ENCODE measurements around the gene FAM83E.

FAM83E gene

DNA sequence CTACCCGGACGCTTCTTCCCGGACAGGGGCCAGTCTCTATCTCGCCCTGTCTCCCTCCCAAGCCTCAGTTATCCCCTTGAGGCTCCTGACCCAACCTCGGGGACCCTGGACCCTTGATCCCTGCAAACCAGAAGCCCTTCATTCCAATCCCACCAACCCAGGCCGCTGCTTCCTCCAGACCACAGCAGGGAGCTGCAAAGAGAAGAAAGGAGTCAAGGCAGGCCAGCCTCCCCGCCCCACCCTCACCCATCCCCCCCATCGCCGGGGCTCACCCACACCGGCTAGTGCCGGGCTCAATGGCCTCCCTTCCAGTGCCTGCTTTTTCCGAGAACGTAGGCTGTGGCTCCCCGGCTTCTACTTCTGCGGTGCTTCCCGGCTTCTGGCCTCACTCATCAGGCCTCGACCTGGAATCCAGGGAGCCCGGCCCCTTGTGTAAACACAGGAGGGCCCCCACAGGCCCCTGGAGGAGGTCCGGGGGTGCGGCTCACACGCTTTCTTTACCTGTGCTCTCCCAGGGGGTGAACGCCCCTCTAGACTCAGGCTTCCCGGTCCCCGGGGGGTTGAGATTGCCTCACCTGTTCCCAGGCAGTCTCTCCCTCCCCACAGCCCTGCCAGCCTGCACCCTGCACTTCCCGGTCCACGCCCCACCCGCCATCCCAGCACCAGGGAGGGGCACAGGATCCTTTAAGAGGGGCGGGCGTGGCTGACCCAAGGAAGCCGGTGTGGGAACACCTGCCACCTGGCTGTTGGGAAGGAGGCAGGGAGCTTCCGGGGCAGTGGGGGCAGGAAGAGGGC is at the start of gene FAM83E:
Gene FAM83E, minus strand, starts transcription at position 641 of the 795 bp plus-strand sequence. CDS start 1,704 bp downstream, outside the sequence.
- Mint-ChIP-seq H3K9me3 (no peaks in the 10 kb centered on the region), H3K27ac (peak within 1 kb of the TSS in 2 of 3 experiments; percentile 53 to 61), H3K36me3 (ENCODE audit: low read depth) (peaks cover 21% of the 10 kb centered on the region), H3K4me1 (peaks cover 28% of the 10 kb centered on the region), H3K27me3 (ENCODE audit: low read depth) (peaks cover 3% of the 10 kb centered on the region), H3K4me3 (peak within 1 kb of the TSS; percentile 53 to 99 (median 59))
- TF ChIP-seq, protein P1, sequence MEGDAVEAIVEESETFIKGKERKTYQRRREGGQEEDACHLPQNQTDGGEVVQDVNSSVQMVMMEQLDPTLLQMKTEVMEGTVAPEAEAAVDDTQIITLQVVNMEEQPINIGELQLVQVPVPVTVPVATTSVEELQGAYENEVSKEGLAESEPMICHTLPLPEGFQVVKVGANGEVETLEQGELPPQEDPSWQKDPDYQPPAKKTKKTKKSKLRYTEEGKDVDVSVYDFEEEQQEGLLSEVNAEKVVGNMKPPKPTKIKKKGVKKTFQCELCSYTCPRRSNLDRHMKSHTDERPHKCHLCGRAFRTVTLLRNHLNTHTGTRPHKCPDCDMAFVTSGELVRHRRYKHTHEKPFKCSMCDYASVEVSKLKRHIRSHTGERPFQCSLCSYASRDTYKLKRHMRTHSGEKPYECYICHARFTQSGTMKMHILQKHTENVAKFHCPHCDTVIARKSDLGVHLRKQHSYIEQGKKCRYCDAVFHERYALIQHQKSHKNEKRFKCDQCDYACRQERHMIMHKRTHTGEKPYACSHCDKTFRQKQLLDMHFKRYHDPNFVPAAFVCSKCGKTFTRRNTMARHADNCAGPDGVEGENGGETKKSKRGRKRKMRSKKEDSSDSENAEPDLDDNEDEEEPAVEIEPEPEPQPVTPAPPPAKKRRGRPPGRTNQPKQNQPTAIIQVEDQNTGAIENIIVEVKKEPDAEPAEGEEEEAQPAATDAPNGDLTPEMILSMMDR (IDR thresholded peaks at IDR 0.05; ENCODE audit: unreplicated experiment in 3 of 3) = no peak

DNA sequence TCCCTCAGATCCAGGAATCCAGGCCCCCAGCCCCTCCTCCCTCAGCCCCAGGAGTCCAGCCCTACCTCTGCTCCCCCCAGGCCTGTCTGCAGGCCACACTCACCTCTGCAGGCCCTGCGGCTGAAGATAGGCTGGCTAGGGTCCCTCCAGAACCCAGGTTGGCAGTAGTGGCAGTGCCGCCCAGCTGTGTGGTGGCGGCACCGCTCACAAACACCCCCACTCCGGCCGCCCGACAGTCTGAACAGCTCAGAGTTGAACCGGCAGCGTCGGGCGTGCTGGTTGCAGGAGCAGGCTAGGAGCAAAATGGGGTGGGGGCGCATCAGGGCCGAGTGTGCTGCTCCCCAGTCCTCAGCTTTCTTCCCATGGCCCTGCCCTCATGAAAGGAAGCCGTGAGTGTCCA is 49.6 kb upstream of the FAM83E start:
- Mint-ChIP-seq H3K4me3 (no peak overlapping the region), H3K27me3 (ENCODE audit: low read depth) (peaks cover 3% of the 10 kb centered on the region), H3K4me1 (peaks cover 7% of the 10 kb centered on the region), H3K36me3 (ENCODE audit: low read depth) (no peaks in the 10 kb centered on the region), H3K27ac (no peak overlapping the region), H3K9me3 (no peaks in the 10 kb centered on the region)
- TF ChIP-seq, protein P1 (IDR thresholded peaks at IDR 0.05; ENCODE audit: unreplicated experiment in 3 of 3) = no peak

DNA sequence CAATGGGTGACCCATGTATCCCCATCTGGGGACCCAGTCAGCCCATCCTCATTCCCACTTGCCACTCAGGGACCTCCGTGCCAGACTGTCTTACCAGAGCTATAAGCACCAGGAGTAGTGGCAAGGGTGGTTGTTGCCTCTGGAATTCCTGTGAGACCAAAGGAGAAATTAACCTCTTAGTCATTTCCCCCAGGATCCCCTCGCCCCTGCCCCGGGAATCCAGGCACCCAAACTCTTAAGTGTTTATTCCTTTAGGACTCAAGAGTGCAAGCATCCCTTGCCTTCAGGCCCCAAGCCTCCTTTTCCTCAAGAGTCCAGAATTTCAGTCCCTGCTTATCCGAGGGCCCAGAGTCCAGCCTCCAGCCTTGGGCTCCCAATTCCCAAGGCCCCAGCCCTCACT is 48.8 kb upstream of the FAM83E start:
- H3K4me1 Mint-ChIP-seq = peaks cover 7% of the 10 kb centered on the region
- no peak overlapping the region for H3K4me3 Mint-ChIP-seq
- no peaks in the 10 kb centered on the region for H3K36me3 Mint-ChIP-seq (ENCODE audit: low read depth)
- peaks cover 9% of the 10 kb centered on the region for H3K27me3 Mint-ChIP-seq (ENCODE audit: low read depth)
- TF ChIP-seq, protein P1 (IDR thresholded peaks at IDR 0.05; ENCODE audit: unreplicated experiment in 3 of 3) = no peak
- H3K9me3 Mint-ChIP-seq = no peaks in the 10 kb centered on the region
- no peak overlapping the region for H3K27ac Mint-ChIP-seq

DNA sequence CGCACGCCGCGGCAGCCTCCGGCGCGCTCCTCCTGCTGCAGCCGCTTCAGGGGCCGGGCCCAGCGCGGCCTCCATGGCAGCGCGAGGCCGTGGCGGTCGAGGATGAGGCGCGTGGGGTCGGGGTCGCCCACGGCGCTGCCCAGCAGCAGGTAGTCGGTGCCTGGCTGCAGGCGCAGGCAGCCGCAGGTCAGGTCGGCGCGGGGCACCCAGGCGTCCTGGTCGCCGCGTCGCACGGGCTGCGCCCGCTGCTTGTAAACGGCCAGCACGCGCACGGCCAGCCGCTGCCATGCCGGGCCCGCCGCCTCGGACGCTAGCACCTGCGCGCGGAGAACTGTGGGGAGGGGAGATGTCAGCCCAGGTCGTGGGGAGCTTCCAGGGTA is 46.8 kb upstream of the FAM83E start:
- peaks cover 13% of the 10 kb centered on the region for H3K4me1 Mint-ChIP-seq
- no peak overlapping the region for H3K4me3 Mint-ChIP-seq
- peaks cover 12% of the 10 kb centered on the region for H3K27me3 Mint-ChIP-seq (ENCODE audit: low read depth)
- no peak overlapping the region for H3K27ac Mint-ChIP-seq
- no peaks in the 10 kb centered on the region for H3K9me3 Mint-ChIP-seq
- H3K36me3 Mint-ChIP-seq (ENCODE audit: low read depth) = no peaks in the 10 kb centered on the region
- TF ChIP-seq, protein P1 (IDR thresholded peaks at IDR 0.05; ENCODE audit: unreplicated experiment in 3 of 3) = no peak

DNA sequence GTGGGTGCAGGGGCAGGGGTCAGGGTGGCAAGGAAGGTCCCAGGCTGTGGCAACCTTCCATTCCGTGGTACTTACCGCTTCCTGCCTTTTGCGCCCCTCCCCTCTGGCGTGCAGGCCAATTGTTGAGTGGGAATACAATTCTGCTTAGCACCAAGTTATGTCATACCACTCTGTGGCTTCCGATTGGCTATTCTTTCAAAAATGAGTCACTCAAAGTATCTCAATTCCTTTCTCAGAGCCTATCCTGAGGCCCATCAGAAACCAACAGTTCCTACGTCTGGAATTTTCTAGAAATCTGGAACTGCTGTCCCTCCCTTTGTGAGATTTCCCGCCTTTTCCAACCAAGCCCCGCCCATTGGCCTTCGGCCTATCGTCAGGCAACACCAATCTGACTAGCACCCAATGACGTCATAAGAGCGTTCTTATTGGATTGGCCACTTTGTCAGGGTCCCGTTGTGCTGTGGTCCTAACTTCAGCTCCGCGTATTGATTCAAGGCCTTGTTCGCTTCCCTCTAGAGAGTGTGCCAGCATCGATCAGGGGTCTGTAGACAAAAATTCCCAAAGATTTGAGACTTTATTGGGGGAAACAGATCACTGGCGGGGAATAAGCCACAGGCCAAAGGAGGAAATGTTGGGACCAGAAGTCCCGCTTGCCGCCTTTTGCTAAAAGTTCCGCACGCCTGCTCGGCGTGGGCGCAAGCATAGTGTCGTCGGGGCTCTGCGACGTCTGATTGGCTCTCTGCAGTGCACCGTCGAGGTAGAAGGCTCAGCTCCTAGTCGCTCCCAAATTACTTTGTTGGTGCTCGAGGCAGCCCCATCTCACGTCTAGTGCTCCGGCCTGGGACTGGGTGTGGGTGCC is 46.2 kb upstream of the FAM83E start:
- Mint-ChIP-seq H3K4me3 (no peak overlapping the region), H3K9me3 (no peaks in the 10 kb centered on the region), H3K27ac (peak overlapping the region; percentile 14 to 68 (median 38)), H3K4me1 (peaks cover 15% of the 10 kb centered on the region), H3K36me3 (ENCODE audit: low read depth) (no peaks in the 10 kb centered on the region), H3K27me3 (ENCODE audit: low read depth) (peaks cover 12% of the 10 kb centered on the region)
- TF ChIP-seq, protein P1 (IDR thresholded peaks at IDR 0.05; ENCODE audit: unreplicated experiment in 3 of 3) = no peak

Data from nephron (organoid).